Measurements from ENCODE around the gene RAPGEF5. TPM values are rescaled to one million over a fixed set of nuclear protein-coding genes. Genes with fewer than 3 reads are reported as not detected.

RAPGEF5 gene
- polyA plus RNA-seq, 1 donor (not counting 4 experiments of a cell fraction or from before 2014, with no cell fraction given), result 2.1 TPM

DNA sequence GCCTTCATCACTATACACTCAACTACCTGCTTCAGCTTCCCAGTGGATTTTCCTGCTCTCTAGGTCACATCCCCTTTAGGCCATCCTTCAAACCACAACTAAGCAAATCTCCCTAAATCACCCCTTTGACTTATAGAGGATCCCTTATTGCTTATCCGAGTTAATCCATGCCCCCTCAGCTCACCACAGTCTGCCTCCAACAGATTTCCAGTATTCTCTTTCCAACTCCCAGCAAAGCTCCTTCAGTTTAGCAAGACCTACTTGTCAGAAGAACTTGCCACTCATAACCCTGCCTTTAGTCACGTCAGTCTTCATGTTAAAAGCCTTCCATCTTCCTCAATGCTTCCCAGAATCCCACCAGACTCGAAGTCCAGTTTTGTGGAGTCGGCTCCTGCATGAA is 38.6 kb downstream of the RAPGEF5 start:
- Histone ChIP-seq H3K4me3 (ENCODE audit: control insufficient read depth in 2 of 3, extremely low read depth in 1 of 3, insufficient read depth in 2 of 3, low read depth in 1 of 3, low read length in 3 of 3) (no peak overlapping the region), H3K27ac (ENCODE audit: control insufficient read depth, insufficient read depth, low read length) (no peak overlapping the region), H3K9me3 (ENCODE audit: control insufficient read depth, low read depth, low read length) (no peaks in the 10 kb centered on the region), H3K27me3 (ENCODE audit: control insufficient read depth, extremely low read depth, insufficient read depth, low read length) (no peaks in the 10 kb centered on the region), H3K9me1 (ENCODE audit: control insufficient read depth, extremely low read depth, insufficient read depth, low read length) (peaks cover 2% of the 10 kb centered on the region), H4K20me1 (ENCODE audit: control insufficient read depth, extremely low read depth, insufficient read depth, low read length) (no peaks in the 10 kb centered on the region), H3K9ac (ENCODE audit: control insufficient read depth, extremely low read depth, insufficient read depth, low read length) (no peak overlapping the region), H3K36me3 (ENCODE audit: control insufficient read depth in 2 of 2, extremely low read depth in 1 of 2, insufficient read depth in 2 of 2, low read length in 2 of 2) (peaks cover 0 to 4% of the 10 kb centered on the region in 2 experiments), H3K4me2 (ENCODE audit: control insufficient read depth, extremely low read depth, insufficient read depth, low read depth, low read length) (no peak overlapping the region), H3K4me1 (ENCODE audit: control insufficient read depth, extremely low read depth, insufficient read depth, low read length) (peaks cover 7% of the 10 kb centered on the region), H2AFZ (ENCODE audit: control insufficient read depth, low read length) (no peak overlapping the region), H3K79me2 (ENCODE audit: control insufficient read depth, insufficient read depth, low read length) (no peaks in the 10 kb centered on the region)
- TF ChIP-seq EZH2 (IDR thresholded peaks at IDR 0.05; ENCODE audit: low read length), result no peak
- TF ChIP-seq, protein P1, sequence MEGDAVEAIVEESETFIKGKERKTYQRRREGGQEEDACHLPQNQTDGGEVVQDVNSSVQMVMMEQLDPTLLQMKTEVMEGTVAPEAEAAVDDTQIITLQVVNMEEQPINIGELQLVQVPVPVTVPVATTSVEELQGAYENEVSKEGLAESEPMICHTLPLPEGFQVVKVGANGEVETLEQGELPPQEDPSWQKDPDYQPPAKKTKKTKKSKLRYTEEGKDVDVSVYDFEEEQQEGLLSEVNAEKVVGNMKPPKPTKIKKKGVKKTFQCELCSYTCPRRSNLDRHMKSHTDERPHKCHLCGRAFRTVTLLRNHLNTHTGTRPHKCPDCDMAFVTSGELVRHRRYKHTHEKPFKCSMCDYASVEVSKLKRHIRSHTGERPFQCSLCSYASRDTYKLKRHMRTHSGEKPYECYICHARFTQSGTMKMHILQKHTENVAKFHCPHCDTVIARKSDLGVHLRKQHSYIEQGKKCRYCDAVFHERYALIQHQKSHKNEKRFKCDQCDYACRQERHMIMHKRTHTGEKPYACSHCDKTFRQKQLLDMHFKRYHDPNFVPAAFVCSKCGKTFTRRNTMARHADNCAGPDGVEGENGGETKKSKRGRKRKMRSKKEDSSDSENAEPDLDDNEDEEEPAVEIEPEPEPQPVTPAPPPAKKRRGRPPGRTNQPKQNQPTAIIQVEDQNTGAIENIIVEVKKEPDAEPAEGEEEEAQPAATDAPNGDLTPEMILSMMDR (optimal IDR thresholded peaks at IDR 0.05 in 1 of 3, IDR thresholded peaks at IDR 0.05 in 1 of 3, conservative IDR thresholded peaks at IDR 0.05 in 1 of 3; ENCODE audit: extremely low read depth in 1 of 3, insufficient read depth in 2 of 3, low read length in 3 of 3), result no peak
- no peak for FAIRE-seq
- DNase-seq (ENCODE audit: low read depth, low spot score), result no peak
- dilution Hi-C loops (cut with MboI; ENCODE audit: extremely low pct_ligation_motif_present, low sequenced_read_pairs), result no loop called here

DNA sequence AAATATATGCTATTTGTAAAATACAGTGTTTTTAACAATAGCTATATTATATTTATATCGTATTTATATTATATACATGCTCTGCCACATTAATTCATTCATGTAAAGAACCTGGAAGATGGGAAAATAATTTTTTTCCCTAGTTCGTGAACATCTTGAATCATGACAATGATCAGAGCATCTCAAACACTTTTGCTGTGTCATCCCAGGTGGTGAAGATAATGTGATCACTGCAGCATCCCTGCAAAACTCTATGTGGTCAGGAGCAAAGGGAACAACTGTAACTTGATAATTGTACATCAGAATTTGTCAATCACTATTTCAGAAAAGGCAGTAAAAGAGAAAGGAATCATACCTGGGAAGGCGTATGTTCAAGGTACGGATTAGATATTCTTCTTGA is 39.3 kb downstream of the RAPGEF5 start:
- Histone ChIP-seq H3K9me3 (ENCODE audit: control insufficient read depth, low read depth, low read length) (no peaks in the 10 kb centered on the region), H3K36me3 (ENCODE audit: control insufficient read depth in 2 of 2, extremely low read depth in 1 of 2, insufficient read depth in 2 of 2, low read length in 2 of 2) (peaks cover 0 to 4% of the 10 kb centered on the region in 2 experiments), H3K27ac (ENCODE audit: control insufficient read depth, insufficient read depth, low read length) (no peak overlapping the region), H4K20me1 (ENCODE audit: control insufficient read depth, extremely low read depth, insufficient read depth, low read length) (no peaks in the 10 kb centered on the region), H3K27me3 (ENCODE audit: control insufficient read depth, extremely low read depth, insufficient read depth, low read length) (no peaks in the 10 kb centered on the region), H3K4me3 (ENCODE audit: control insufficient read depth in 2 of 3, extremely low read depth in 1 of 3, insufficient read depth in 2 of 3, low read depth in 1 of 3, low read length in 3 of 3) (no peak overlapping the region), H3K4me2 (ENCODE audit: control insufficient read depth, extremely low read depth, insufficient read depth, low read depth, low read length) (no peak overlapping the region), H3K4me1 (ENCODE audit: control insufficient read depth, extremely low read depth, insufficient read depth, low read length) (peaks cover 7% of the 10 kb centered on the region), H3K79me2 (ENCODE audit: control insufficient read depth, insufficient read depth, low read length) (no peaks in the 10 kb centered on the region), H2AFZ (ENCODE audit: control insufficient read depth, low read length) (no peak overlapping the region), H3K9me1 (ENCODE audit: control insufficient read depth, extremely low read depth, insufficient read depth, low read length) (peaks cover 2% of the 10 kb centered on the region), H3K9ac (ENCODE audit: control insufficient read depth, extremely low read depth, insufficient read depth, low read length) (no peak overlapping the region)
- no peak for TF ChIP-seq EZH2 (IDR thresholded peaks at IDR 0.05; ENCODE audit: low read length)
- TF ChIP-seq, protein P1 (optimal IDR thresholded peaks at IDR 0.05 in 1 of 3, IDR thresholded peaks at IDR 0.05 in 1 of 3, conservative IDR thresholded peaks at IDR 0.05 in 1 of 3; ENCODE audit: extremely low read depth in 1 of 3, insufficient read depth in 2 of 3, low read length in 3 of 3), result no peak
- DNase-seq (ENCODE audit: low read depth, low spot score) (no peak), FAIRE-seq (no peak)
- dilution Hi-C loops (cut with MboI; ENCODE audit: extremely low pct_ligation_motif_present, low sequenced_read_pairs), result no loop called here

Data from keratinocyte (primary cell).